ENCODE results near the gene XRCC5.

XRCC5 gene

GRCh38 chr2:216233281-216233995 lies 124.3 kb downstream of the XRCC5 start:
- DNase-seq (ENCODE audit: low read depth) = no peak

GRCh38 chr2:216234106-216234505 lies 125.0 kb downstream of the XRCC5 start:
- DNase-seq (ENCODE audit: low read depth) = no peak

- DNase-seq (ENCODE audit: low read depth) = no peak
Measured at GRCh38 chr2:216235462-216235861, 126.3 kb downstream of the XRCC5 start.

- DNase-seq (ENCODE audit: low read depth) = no peak
Measured at GRCh38 chr2:216235896-216236295, 126.7 kb downstream of the XRCC5 start.

GRCh38 chr2:216236486-216236885 lies 127.3 kb downstream of the XRCC5 start:
- no peak for DNase-seq (ENCODE audit: low read depth)

- DNase-seq (ENCODE audit: low read depth) = no peak
Measured at GRCh38 chr2:216242365-216242764, 133.2 kb downstream of the XRCC5 start.

- DNase-seq (ENCODE audit: low read depth) = no peak
Measured at GRCh38 chr2:216243026-216243425, 133.9 kb downstream of the XRCC5 start.

- DNase-seq (ENCODE audit: low read depth) = no peak
Measured at GRCh38 chr2:216245391-216245975, 136.3 kb downstream of the XRCC5 start.

GRCh38 chr2:216246766-216247165 lies 137.6 kb downstream of the XRCC5 start:
- no peak for DNase-seq (ENCODE audit: low read depth)
